Measurements from ENCODE around the gene PLCZ1. TPM values are rescaled to one million over a fixed set of nuclear protein-coding genes. Genes with fewer than 3 reads are reported as not detected.

Gene PLCZ1, protein sequence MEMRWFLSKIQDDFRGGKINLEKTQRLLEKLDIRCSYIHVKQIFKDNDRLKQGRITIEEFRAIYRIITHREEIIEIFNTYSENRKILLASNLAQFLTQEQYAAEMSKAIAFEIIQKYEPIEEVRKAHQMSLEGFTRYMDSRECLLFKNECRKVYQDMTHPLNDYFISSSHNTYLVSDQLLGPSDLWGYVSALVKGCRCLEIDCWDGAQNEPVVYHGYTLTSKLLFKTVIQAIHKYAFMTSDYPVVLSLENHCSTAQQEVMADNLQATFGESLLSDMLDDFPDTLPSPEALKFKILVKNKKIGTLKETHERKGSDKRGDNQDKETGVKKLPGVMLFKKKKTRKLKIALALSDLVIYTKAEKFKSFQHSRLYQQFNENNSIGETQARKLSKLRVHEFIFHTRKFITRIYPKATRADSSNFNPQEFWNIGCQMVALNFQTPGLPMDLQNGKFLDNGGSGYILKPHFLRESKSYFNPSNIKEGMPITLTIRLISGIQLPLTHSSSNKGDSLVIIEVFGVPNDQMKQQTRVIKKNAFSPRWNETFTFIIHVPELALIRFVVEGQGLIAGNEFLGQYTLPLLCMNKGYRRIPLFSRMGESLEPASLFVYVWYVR
- total RNA-seq (2022; extraction: Qiagen RNA extraction; ENCODE audit: low read depth): not detected in 5 replicates

DNA sequence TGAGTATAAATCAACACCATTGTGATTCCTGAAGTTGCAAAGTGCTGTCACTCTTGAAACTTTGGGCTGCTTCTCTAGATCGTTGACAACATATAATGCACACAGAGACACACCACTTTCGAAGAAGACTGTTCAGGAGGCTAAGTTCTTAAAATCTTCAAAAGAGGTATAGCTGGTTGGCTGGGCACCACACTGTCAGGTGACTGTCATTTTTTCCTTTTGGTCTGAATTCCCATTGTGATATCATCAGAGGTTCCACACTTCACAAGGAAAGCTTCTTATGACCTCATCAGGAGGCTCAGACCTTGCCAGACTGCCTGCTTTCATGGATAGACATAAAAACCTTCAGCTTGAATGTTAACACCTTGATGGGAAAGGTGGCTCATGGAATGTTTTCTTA lies at the start of gene PLCZ1, which contains the start of gene CAPZA3:
Gene PLCZ1 (minus strand): TSS at position 194 of the 400 bp plus-strand sequence. CDS start 641 bp downstream, outside the sequence.
Gene CAPZA3 (plus strand): TSS at position 301 of the 400 bp plus-strand sequence. CDS start 150 bp downstream, outside the sequence.

Other genes with a start within 250 kb of the PLCZ1 start
- not detected in 5 replicates for gene CAPZA3, start 107 bp upstream of the PLCZ1 start, total RNA-seq (2022; extraction: Qiagen RNA extraction; ENCODE audit: low read depth)